ENCODE data around the gene SNRPA.
A peak's percentile ranks its signal among the peaks of the same experiment; 100 is the strongest.
"Not testable (repeated sequence)": the region's sequence is repeated elsewhere in the genome, so short reads cannot be mapped to it uniquely, and the experiment has no call there.

Gene SNRPA

DNA sequence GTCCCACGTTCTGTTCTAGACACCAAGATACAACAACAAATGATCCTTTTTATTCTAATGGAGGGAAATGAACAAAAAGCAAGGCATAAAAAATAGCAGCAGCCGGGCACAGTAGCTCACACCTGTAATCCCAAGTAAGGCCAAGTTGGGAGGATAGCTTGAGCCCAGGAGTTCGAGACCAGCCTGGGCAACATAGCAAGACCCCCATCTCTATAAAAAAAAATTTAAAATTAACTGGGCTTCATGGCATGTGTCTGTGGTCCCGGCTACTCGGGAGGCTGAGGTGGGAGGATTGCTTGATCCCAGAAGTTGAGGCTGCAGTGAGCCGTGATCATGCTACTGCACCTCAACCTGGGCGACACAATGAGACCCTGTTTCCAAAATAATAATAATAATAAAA lies 25.4 kb downstream of the SNRPA start:
- DNase-seq (ENCODE audit: low read depth in 2 of 2), result no peak

DNA sequence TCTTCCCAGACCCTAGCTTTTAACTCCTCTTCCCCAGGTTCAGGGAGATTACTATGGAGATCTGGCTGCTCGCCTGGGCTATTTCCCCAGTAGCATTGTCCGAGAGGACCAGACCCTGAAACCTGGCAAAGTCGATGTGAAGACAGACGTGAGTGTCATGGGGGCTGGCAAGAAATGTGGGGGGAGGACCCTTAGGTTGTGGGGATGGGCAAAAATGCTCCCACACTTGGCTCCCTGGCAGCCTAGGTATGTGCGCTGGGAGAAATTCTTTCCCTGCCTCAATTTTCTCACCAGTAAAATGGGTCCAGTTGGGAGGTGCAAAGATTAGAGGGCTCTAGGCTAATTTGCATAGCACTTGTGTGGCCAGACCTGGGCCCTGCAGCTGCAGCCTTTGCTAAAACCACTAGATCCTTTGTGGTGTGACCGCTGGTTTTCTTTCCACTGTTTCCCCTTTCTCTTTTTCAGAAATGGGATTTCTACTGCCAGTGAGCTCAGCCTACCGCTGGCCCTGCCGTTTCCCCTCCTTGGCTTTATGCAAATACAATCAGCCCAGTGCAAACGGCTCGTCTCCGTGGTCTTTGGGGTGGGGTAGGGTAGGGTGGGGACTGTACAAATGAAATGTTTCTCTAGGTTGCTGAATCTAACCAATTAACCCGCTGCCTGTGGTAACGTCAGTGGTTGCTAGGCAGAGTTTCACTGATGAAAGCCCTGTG lies 26.1 kb downstream of the SNRPA start:
- peak; percentile 83 to 88 for DNase-seq (ENCODE audit: low read depth in 2 of 2)

DNA sequence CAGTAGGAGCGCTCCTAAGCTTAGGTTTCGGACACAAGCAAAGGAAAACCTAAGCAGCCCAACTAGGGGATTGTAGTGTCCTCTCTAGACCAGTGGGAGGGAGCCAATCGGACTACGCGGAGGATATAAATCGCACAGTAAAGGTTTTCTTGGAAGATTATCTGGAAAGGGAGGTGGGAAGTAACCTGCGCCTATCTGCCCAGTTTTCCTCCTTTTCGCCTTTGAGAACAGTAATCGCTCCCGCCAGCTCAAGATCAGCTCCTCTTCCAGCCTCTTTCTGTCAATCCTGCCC lies 26.6 kb downstream of the SNRPA start:
- no peak for DNase-seq (ENCODE audit: low read depth in 2 of 2)

DNA sequence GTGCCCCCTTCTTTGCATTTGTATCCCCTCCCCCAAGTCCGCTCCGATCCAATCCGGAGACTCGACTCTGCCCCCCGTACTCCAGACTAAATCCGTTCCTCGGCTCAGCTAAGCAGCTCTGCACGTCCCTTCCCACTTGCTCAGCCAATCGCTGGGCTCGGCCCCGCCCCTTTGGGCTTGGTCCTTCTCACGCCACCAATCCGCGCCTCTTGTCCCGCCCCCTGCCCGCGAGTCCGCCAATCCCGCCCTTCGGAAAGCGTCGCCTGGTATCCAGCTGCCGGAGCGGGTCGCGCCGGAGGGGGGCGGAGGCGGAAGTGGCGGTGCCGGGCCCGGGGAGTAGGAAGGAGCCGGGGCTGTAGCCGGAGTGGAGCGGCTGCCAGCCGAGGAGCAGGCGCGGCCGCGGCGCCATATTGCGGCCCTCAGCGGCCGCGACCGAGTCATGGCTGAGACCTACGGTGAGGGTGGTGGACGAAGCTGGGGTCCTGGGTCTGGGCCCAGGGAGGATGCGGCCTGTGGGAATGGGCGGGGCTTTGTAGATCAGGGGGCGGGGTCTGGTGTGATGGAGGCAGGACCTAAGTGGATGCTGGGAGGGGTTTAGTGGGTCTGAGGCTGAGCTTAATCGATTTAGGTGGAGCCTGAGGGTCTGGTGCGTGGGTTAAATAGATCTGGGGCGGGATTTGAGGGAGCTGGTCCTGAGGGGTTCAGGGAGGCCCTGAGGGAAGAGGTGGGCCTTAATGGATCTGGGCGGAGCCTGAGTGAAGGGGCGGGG lies 27.1 kb downstream of the SNRPA start, which contains the start of gene RAB4B:
RAB4B (plus strand) TSS at position 311 of the 769 bp plus-strand sequence; CDS start at position 440, 129 bp downstream.
- peak; percentile 100 for DNase-seq (ENCODE audit: low read depth in 2 of 2)

DNA sequence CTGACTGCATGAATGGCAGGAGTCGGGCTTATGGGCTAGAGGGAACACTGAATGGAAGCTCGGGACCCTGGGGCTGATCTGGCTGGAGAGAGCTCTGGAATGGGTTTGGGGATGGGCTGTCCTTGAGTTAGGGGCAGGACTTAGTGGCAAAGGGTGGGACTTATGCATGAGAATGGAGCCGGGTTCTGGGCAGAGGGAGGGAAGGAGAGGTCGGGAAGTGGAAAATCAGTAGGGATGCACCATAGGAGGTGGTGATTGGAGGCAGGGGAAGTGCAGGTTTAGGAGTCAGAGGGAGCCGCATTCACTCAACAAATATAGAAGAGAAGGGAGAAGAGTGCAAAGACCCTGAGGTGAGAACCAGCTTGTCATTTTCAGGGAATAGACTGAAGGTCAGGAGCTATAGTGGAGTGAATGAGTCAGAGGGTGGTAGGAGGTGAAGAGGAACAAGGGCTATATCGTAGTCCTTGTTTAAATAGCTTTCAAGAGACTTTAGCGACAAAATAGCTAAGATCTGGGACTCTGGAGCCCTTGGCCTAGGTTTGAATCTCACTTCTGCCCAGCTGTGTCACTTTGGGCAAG lies 27.8 kb downstream of the SNRPA start:
- no peak for DNase-seq (ENCODE audit: low read depth in 2 of 2)

DNA sequence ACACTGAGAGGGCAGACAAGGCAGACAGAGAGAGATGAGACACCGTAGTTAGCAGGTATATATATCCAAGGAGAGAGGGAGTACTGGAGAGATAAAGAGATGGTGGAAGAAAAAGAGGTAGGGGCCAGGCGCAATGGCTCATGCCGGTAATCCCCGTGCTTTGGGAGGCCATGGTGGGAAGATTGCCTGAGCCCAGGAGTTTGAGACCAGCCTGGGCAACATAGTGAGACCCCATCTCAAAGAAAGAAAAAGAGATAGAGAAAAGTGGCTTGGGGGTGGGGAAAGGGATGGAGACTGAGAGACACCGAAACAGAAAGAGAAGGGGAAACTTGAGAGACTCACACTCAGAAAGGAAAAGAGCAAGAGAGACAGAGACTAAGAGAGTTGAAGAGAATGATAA lies 29.6 kb downstream of the SNRPA start:
- no peak for DNase-seq (ENCODE audit: low read depth in 2 of 2)

DNA sequence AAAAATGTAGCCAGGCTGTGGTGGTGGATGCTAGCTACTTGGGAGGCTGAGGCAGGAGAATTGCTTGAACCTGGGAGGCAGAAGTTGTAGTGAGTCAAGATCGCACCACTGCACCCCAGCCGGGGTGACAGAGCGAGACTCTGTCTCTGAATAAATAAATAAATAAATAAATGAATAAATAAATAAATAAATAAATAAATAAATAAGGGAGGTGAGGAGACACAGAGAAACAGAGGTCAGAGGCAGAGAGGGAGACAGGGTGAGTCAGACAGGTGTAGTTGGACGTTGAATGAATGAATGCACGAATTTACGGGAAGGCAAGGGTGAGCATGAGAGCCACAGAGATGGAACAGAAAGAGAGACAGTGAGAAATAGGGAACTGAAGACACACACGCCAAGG lies 30.1 kb downstream of the SNRPA start:
- no peak for DNase-seq (ENCODE audit: low read depth in 2 of 2)

DNA sequence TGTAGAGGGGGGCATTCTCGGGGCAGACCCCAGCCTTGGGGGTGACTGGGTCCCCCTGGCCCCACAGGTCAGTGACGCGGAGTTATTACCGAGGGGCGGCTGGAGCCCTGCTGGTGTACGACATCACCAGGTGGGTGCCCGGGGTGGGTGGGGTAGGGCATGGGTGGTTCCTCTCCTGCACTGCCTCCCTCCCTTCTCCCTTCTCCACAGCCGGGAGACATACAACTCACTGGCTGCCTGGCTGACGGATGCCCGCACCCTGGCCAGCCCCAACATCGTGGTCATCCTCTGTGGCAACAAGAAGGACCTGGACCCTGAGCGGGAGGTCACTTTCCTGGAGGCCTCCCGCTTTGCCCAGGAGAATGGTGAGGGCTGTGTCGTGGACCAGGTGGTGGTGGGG lies 32.7 kb downstream of the SNRPA start:
- no peak for DNase-seq (ENCODE audit: low read depth in 2 of 2)

DNA sequence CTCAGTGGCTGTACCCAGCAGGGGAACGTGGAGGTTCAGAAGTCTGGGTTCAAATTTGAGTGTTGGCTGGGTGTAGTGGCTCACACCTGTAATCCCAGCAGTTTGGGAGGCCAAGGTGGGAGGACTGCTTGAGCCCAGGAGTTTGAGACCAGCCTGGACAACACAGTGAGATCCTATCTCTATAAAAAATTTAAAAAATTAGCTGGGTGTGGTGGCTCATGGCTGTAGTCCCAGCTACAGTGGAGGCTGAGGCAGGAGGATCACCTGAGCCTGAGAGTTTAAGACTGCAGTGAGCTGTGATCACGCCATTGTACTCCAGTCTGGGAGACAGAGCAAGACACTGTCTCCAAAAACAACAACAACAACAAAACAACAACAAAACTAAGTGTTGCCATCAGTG lies 33.1 kb downstream of the SNRPA start:
- not testable (repeated sequence) for DNase-seq (ENCODE audit: low read depth in 2 of 2)

DNA sequence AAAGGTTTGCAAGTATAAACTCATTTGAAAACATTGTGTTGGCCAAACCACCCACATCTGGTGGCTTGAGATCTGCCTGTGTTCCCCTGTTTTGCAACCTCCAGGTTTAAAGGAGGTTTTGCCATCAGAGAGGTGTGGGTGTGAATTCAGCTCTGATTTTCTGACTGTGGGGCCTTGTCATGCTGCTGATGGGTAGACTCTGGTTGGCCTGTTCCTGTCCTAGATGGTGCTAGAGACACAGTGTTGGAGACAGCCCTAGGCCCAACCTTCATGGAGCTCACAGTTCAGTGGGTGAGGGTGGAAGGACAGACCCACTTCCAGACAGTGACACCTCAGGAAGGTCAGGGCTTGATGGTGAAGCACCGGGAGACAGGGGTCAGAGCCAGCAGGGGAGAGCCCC lies 34.5 kb downstream of the SNRPA start:
- no peak for DNase-seq (ENCODE audit: low read depth in 2 of 2)

DNA sequence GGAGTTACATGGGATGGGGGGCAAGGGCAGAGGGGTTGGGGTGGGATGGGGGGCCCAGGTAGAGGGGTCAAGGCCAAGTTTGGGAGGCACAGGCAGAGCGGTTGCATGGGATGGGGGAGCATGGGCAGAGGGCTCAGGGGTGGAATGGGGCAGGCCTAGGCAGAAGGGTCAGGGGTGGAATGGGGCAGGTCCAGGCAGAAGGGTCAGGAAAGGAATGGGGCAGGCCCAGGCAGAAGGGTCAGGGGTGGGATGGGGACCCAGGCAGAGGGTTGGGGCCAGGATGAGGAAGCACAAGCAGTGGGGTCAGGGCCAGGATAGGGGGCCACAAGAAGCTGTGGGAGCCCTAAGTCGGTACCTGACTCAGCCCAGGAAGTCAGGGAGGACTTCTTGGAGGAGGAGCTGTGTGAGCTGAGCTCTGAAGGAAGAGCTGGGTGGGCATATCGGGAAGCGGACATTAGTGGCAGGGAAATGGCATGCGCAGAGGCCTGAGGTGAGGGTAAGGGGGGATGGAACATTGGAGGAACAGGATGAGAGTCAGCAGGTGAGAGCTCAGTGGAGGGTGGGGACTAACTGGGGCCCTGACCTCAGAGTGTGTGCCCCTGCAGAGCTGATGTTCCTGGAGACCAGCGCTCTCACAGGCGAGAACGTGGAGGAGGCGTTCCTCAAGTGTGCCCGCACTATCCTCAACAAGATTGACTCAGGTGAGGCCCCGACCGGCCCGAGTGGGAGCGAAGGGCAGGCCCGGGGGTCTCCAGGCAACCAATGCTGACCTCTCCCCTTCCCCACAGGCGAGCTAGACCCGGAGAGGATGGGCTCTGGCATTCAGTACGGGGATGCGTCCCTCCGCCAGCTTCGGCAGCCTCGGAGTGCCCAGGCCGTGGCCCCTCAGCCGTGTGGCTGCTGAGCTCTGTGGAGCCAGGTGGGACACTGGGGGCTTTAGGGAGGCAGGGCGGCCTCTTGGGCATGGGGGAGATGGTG lies 35.3 kb downstream of the SNRPA start:
- DNase-seq (ENCODE audit: low read depth in 2 of 2), result no peak

DNA sequence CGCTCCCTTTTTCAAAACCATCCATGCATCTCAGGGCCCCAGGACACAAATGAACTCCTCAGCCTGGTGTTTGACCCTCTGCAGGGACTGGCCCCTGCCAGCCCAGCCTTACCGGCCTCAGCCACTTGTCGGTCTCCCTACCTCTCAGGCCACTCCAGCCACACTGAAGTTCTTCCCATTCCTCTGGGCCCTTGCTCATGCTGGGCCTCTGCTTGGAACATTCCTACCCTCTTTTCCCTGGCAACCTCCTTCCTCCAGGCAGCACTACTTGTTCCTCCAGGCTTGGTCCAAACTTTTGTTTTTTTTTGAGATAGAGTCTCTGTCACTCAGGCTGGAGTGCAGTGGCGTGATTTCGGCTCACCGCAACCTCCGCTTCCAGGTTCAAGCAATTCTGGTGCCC lies 40.3 kb downstream of the SNRPA start:
- no peak for DNase-seq (ENCODE audit: low read depth in 2 of 2)

DNA sequence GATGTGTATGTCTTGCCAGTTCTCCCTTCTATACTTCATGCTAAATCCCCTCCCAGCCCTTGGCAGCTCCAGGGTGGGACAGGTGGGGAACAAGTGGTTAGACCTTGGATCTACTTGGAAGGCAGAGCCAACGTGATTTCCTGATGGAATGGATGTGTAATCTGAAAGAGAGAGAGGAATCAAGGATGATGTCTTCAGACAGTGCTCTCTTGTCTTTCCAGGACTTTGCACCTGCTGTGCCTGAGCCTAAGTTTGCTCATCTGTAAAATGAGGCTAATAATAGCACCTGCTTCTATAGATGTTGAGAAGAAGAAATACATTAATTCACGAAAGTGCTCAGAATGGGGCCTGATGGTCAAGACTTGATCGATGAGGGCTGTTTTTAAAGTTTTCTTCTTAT lies 41.0 kb downstream of the SNRPA start:
- no peak for DNase-seq (ENCODE audit: low read depth in 2 of 2)

DNA sequence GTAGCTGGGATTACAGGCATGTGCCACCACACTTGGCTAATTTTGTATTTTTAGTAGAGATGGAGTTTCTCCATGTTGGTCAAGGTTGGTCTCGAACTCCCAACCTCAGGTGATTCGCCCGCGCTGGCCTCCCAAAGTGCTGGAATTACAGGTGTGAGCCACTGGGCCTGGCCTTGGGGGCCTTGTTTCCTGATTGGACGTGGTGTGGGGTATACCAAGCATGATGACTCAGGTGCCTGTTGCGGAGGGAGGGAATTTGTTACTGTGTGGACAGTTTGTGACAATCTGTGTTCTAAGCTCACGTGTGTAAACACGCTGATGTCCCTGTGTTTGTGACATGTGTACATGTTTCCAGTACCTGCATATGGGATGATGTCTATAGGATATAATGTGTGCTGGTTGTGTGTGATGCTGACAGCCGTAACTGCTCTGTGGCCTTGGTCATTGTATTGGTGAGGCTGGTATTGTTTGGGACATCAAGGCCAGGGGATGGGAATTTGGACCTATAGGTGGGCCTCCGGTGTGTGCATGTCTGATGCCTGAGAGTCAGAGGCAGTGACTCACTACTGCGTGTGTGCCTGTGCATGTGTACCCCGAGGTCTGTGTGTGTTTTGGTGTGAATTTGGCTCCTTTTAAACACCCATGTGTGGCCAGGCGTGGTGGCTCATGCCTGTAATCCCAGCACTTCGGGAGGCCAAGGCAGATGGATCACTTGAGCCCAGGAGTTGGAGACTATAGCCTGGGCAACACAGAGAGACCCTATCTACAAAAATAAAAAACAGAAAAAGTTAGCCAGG lies 46.4 kb downstream of the SNRPA start:
- no peak for DNase-seq (ENCODE audit: low read depth in 2 of 2)

DNA sequence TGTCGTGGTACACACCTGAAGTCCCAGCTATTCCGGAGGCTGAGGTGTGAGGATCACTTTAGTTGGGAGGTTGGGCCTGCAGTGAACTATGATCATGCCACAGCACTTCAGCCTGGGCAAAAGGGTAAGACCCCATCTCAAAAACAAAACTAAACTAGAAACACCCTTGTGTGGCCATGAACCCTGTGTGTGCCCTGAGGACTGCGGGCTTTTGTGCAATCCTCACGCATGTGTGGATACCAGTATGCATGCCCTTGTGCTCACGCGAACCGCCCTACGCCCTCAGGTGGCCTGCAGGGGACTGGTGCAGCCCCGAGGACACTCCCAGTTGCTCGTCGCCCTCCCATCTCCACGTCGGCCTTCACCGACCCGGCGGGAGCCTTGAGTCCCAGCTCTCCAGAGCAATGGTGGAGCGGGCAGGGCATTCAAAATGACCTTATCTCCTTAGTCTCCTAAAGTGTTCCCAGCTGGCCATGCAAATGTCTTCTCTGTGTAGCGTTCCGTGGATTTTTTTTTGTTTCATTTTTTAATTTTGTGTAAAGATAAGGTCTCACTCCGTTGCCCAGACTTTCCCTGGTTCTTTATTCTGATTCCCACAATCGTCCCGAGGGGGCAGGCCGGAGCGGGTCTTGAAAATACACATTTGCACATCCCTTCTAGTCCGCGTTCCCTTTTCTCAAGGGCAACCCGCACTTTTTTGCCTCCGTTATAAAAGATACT lies 47.1 kb downstream of the SNRPA start:
- DNase-seq (ENCODE audit: low read depth in 2 of 2), result peak; percentile 54 to 63

DNA sequence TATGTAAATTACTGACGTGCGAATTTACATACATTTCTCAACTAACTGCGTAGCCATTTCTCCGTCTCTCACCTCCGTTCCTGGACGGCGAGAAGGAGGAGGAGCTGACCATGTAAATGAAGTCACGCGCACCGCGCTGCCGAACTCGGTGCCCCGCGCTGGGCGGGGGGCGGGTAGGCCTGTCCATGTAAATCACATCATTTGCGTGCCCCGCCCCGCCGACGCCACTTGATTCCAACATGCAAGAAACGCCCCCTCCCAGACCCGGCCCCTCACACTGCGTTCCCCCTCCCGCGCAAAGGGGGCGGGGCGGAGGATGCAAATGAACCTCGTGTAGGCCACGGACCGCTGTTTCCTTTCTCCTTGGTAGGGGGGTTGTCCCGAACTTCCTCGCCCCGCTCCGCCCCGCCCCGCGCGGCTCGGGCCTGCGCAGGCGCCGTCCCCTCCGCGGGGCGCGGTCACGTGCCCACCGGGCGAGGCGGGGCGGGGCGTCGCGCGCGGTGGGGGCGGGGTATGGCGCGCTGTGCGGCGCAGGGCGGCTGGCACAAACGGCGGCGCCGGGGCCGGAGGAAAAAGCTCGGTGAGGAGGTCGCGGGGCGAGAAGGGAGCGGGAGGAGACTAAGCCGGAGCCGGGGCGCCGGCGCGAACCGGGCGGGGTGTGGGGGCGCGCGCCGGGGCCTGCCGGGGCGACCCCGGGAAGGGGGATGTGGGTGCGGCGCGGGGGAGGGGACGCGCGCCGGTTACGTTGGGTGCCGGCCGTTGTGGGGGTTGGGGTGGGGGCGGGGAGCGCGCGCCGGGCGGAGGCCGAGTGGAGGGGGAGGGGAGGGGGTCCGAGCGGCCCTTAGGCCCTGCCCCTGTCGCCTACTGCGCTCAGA lies 47.9 kb downstream of the SNRPA start, which contains the start of gene EGLN2:
EGLN2 (plus strand) TSS at position 509 of the 875 bp plus-strand sequence. CDS start 1,382 bp downstream, outside the sequence.
- DNase-seq (ENCODE audit: low read depth in 2 of 2), result peak; percentile 100

DNA sequence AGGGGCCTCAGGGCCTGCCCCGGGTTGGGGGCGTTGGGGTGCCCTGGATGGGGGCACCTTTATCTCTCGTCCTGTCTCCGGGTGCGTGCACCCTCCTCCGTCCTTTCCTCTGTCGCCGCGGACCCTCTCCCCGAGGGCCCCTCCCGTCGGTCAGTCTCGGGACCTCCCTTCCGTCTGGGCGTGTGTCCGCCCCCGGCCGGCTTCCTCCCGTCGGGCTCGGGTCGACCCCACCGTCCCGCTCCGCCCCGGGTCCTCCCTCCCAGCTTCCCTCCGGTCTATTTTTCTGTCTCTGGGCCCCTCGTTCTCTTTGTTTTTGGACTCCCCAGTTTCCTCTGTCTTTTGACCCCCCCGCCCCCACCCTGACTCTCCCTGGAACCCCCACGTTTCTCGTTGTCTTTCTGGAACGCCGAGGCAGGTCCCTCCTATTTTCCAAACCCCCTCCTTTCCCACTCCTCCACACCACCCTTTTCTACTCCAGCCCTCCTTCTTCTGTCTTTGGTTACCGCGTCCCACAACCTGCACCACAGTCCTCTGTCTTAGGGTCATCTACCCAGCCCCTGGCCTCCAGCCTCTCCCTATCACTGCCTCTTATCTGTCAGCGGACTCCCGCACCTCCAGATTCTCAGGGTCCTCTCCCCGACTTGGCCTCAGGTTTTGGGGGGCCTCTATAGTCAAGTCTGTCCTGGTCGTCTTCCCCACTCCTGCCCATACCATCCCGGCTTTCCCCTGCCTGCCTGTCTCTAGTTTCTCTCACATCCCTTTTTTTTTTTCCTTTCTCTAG lies 48.7 kb downstream of the SNRPA start:
- DNase-seq (ENCODE audit: low read depth in 2 of 2), result no peak

DNA sequence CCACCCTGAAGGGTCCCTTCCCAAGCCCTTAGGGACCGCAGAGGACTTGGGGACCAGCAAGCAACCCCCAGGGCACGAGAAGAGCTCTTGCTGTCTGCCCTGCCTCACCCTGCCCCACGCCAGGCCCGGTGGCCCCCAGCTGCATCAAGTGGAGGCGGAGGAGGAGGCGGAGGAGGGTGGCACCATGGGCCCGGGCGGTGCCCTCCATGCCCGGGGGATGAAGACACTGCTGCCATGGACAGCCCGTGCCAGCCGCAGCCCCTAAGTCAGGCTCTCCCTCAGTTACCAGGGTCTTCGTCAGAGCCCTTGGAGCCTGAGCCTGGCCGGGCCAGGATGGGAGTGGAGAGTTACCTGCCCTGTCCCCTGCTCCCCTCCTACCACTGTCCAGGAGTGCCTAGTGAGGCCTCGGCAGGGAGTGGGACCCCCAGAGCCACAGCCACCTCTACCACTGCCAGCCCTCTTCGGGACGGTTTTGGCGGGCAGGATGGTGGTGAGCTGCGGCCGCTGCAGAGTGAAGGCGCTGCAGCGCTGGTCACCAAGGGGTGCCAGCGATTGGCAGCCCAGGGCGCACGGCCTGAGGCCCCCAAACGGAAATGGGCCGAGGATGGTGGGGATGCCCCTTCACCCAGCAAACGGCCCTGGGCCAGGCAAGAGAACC lies 49.5 kb downstream of the SNRPA start:
- DNase-seq (ENCODE audit: low read depth in 2 of 2), result no peak

Data from stimulated activated CD8-positive, alpha-beta memory T cell treated with anti-CD3 and anti-CD28 coated beads, Interleukin-15, amount 100 ng/mL, for 48 hours (primary cell).